DND-41 (cell line): ENCODE results near the gene LPCAT1.

Experiments
- ATAC-seq: fragments of 200-7000 bp; cut with Tn5 transposase; 3 replicates; pipeline ENCODE4 v1.9.1; 2021; ENCODE audit warnings: low read depth; ENCODE audit not compliant: insufficient read depth
- DNase-seq: peaks from one replicate; pipeline ENCODE4 v3.0.0-alpha.2; 2020
- H2AFZ ChIP-seq: 2 replicates; pipeline ENCODE4 v1.6.0; 2012; ENCODE audit warnings: low read depth, low read length
- H3K27ac ChIP-seq: 2 replicates; pipeline ENCODE4 v1.5.1; 2012; ENCODE audit warnings: low read length, inconsistent platforms
- H3K27me3 ChIP-seq: fragments of 200-600 bp; sonication (generic); 2 replicates; pipeline ENCODE4 v1.6.0; 2012; ENCODE audit warnings: low read length, mild to moderate bottlenecking, inconsistent platforms; ENCODE audit not compliant: insufficient read depth, poor library complexity
- H3K36me3 ChIP-seq: 2 replicates; pipeline ENCODE4 v1.5.1; 2012; ENCODE audit warnings: low read length, inconsistent platforms; ENCODE audit not compliant: insufficient read depth
- H3K4me1 ChIP-seq: 2 replicates; pipeline ENCODE4 v1.5.1; 2012; ENCODE audit warnings: mild to moderate bottlenecking, low read length; ENCODE audit not compliant: insufficient read depth
- H3K4me2 ChIP-seq: 2 replicates; pipeline ENCODE4 v1.6.0; 2012; ENCODE audit warnings: mild to moderate bottlenecking, moderate library complexity, low read length, inconsistent platforms; ENCODE audit not compliant: insufficient read depth
- H3K4me3 ChIP-seq, 2 experiments: fragments of 200-600 bp in 1 of 2; shearing (Covaris generic) in 1 of 2; 2 replicates each; pipeline ENCODE4 v1.5.1; 2012 to 2016; ENCODE audit warnings: inconsistent platforms in 2 of 2, low read length in 2 of 2, mild to moderate bottlenecking in 2 of 2, low read depth in 1 of 2, moderate library complexity in 1 of 2
- H3K79me2 ChIP-seq: 2 replicates; pipeline ENCODE4 v1.6.0; 2012; ENCODE audit warnings: low read length, inconsistent platforms; ENCODE audit not compliant: insufficient read depth
- H3K9ac ChIP-seq: 2 replicates; pipeline ENCODE4 v1.6.0; 2012; ENCODE audit warnings: low read depth, mild to moderate bottlenecking, inconsistent platforms, low read length, moderate library complexity
- H3K9me3 ChIP-seq: 2 replicates; pipeline ENCODE4 v1.5.1; 2012; ENCODE audit warnings: low read length, moderate library complexity, mild to moderate bottlenecking, inconsistent platforms; ENCODE audit not compliant: insufficient read depth, severe bottlenecking
- H4K20me1 ChIP-seq: 2 replicates; pipeline ENCODE4 v1.6.0; 2012; ENCODE audit warnings: low read length; ENCODE audit not compliant: insufficient read depth
- CTCF ChIP-seq: IDR thresholded peaks from 2 replicates; pipeline ENCODE4 v1.5.1; 2012; ENCODE audit warnings: borderline replicate concordance, low read length, moderate library complexity, mild to moderate bottlenecking; ENCODE audit not compliant: poor library complexity, severe bottlenecking; ENCODE audit errors: extremely low read depth
- EZH2 ChIP-seq: IDR thresholded peaks from 3 replicates; pipeline ENCODE4 v1.6.1; 2012; ENCODE audit warnings: borderline replicate concordance, low read depth, mild to moderate bottlenecking, moderate library complexity, low read length, inconsistent platforms; ENCODE audit not compliant: severe bottlenecking

The LPCAT1 gene

GRCh38 chr5:1444361-1445189 lies 79.2 kb downstream of the LPCAT1 start:
- no peak overlapping the region for H3K4me2 ChIP-seq
- H3K79me2 ChIP-seq: no peaks in the 10 kb centered on the region
- peaks cover 28% of the 10 kb centered on the region for H3K4me1 ChIP-seq
- H3K36me3 ChIP-seq: no peaks in the 10 kb centered on the region
- no peak overlapping the region for H3K9ac ChIP-seq
- no peaks in the 10 kb centered on the region for H3K27me3 ChIP-seq
- no peaks in the 10 kb centered on the region; the same call in 1 of the 2 replicates for H4K20me1 ChIP-seq
- H3K4me3 ChIP-seq: no peak overlapping the region
- no peak for TF ChIP-seq EZH2
- no peak for TF ChIP-seq CTCF
- ATAC-seq: no peak
- no peak for DNase-seq
- no peak overlapping the region for H3K27ac ChIP-seq
- no peak overlapping the region for H2AFZ ChIP-seq
- peaks cover 6% of the 10 kb centered on the region for H3K9me3 ChIP-seq

- H3K27me3 ChIP-seq: no peaks in the 10 kb centered on the region
- no peak for ATAC-seq
These were observed 79.8 kb downstream of the LPCAT1 start for GRCh38 chr5:1443991-1444360.

GRCh38 chr5:1443171-1443570 lies 80.6 kb downstream of the LPCAT1 start:
- Histone ChIP-seq H3K4me1 (peaks cover 17% of the 10 kb centered on the region), H3K79me2 (no peaks in the 10 kb centered on the region), H3K4me3 (no peak overlapping the region), H3K27me3 (no peaks in the 10 kb centered on the region), H3K4me2 (no peak overlapping the region), H2AFZ (no peak overlapping the region), H3K9ac (no peak overlapping the region), H3K36me3 (no peaks in the 10 kb centered on the region), H3K9me3 (no peaks in the 10 kb centered on the region), H4K20me1 (no peaks in the 10 kb centered on the region; the same call in 1 of the 2 replicates), H3K27ac (no peak overlapping the region)
- DNase-seq: no peak
- no peak for ATAC-seq
- TF ChIP-seq EZH2 (no peak), CTCF (no peak)

More at GRCh38 chr5:1443991-1444360, 79.8 kb downstream of the LPCAT1 start:
- no peaks in the 10 kb centered on the region; the same call in 1 of the 2 replicates for H4K20me1 ChIP-seq
- H3K36me3 ChIP-seq: no peaks in the 10 kb centered on the region
- no peak overlapping the region for H3K9ac ChIP-seq
- TF ChIP-seq EZH2 (no peak), CTCF (no peak)
- H3K79me2 ChIP-seq: no peaks in the 10 kb centered on the region
- no peak overlapping the region for H3K27ac ChIP-seq
- peaks cover 25% of the 10 kb centered on the region for H3K4me1 ChIP-seq
- H2AFZ ChIP-seq: no peak overlapping the region
- H3K9me3 ChIP-seq: peaks cover 4% of the 10 kb centered on the region
- H3K4me2 ChIP-seq: no peak overlapping the region
- DNase-seq: no peak
- no peak overlapping the region for H3K4me3 ChIP-seq
